Testis (tissue), 2 donors: ENCODE data around the gene ROR2.

Experiments
- POLR2A ChIP-seq: fragments of 450-650 bp; IDR thresholded peaks from one replicate; pipeline ENCODE4 v1.6.1; 2017; ENCODE audit warnings: antibody characterized with exemption, mild to moderate bottlenecking, moderate library complexity
- TF ChIP-seq, protein P1 (sequence below), 3 experiments: fragments of 450-650 bp in 2 of 3; fragments of 200-600 bp in 1 of 3; sonication (generic) in 1 of 3; IDR thresholded peaks; one replicate each; pipeline ENCODE4 v1.5.1; 2016 to 2019; ENCODE audit warnings: antibody characterized with exemption in 3 of 3, mild to moderate bottlenecking in 2 of 3, moderate library complexity in 1 of 3

DNA sequence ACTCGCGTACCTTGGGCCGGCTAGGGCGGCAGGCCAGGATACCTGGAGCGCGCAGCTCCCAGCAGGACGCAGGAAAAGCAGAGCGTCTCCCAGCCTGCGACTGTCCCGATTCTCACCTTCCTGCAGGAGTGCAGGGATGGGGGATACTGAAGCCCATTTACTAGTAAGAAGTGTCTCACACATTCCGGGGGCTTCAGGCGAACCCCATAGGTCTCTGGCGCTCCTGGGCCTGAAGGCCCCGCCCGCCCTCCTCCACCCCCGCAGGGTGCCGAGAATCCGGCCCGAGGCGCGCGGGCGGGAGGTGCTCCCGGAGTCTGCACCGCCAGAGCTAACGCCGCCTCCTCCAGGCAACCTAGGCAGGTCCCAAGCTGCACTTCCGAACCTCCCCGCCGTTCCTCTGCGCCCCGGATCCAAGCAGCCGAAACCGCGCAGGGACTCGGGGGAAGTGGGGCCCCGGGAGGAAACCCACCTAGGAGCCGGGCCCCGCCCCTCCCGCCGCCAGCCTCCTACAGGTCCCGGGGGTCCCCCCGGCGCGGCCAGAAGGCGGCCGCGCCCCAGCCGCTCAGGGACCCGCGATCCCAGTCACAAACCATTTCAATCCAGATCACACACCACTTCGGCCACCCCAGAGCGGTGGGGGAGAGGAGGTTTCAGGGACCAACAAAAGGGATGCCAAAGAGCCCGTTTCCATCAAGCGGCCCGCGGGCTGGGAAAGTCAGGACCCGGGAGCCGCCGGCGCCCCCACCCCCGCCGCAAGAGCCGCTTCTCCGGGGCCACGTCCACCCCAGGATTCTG lies 1.2 kb downstream of the ROR2 start:
- TF ChIP-seq, protein P1, sequence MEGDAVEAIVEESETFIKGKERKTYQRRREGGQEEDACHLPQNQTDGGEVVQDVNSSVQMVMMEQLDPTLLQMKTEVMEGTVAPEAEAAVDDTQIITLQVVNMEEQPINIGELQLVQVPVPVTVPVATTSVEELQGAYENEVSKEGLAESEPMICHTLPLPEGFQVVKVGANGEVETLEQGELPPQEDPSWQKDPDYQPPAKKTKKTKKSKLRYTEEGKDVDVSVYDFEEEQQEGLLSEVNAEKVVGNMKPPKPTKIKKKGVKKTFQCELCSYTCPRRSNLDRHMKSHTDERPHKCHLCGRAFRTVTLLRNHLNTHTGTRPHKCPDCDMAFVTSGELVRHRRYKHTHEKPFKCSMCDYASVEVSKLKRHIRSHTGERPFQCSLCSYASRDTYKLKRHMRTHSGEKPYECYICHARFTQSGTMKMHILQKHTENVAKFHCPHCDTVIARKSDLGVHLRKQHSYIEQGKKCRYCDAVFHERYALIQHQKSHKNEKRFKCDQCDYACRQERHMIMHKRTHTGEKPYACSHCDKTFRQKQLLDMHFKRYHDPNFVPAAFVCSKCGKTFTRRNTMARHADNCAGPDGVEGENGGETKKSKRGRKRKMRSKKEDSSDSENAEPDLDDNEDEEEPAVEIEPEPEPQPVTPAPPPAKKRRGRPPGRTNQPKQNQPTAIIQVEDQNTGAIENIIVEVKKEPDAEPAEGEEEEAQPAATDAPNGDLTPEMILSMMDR (IDR thresholded peaks at IDR 0.05), result peak in 1 of 3 experiments; percentile 16
- no peak for TF ChIP-seq POLR2A
